Left lobe of liver (tissue), 2 donors: ENCODE measurements around the gene ACADS. TPM values are rescaled to one million over a fixed set of nuclear protein-coding genes. Genes with fewer than 3 reads are reported as not detected.

Experiments used
- ATAC-seq: fragments of 200-7000 bp; cut with Tn5 transposase; one replicate; pipeline ENCODE4 v1.9.1; 2020; ENCODE audit warnings: mild to moderate bottlenecking, moderate library complexity
- DNase-seq: peaks from one replicate; pipeline ENCODE4 v3.0.0-alpha.2; 2020; ENCODE audit warnings: low spot score
- total RNA-seq: library from RNA; stranded (reverse); gene quantifications from one replicate; pipeline ENCODE4 v1.2.1, GENCODE V29; 2021
- donor health status: DM: no; HTN: no; CAD: no; lungs with moderate emphysema.
- donor health status: DM: no; HTN: yes; CAD: no.

Gene ACADS
- total RNA-seq, 1 donor from 2014 or later, result 198 TPM

- ATAC-seq, result no peak
- no peak for DNase-seq
These were observed 26.1 kb upstream of the ACADS start for GRCh38 chr12:120699553-120699952.

GRCh38 chr12:120700886-120701285 lies 24.7 kb upstream of the ACADS start:
- no peak for DNase-seq
- no peak for ATAC-seq

GRCh38 chr12:120702637-120703036 lies 23.0 kb upstream of the ACADS start:
- DNase-seq, result no peak
- no peak for ATAC-seq

- ATAC-seq (no peak), DNase-seq (no peak)
These were observed 22.2 kb upstream of the ACADS start for GRCh38 chr12:120703311-120703942.

- ATAC-seq, result peak; percentile 79
- DNase-seq, result peak; percentile 86
These were observed 20.0 kb upstream of the ACADS start for GRCh38 chr12:120705618-120706017.

GRCh38 chr12:120706029-120706428 lies 19.6 kb upstream of the ACADS start:
- DNase-seq (no peak), ATAC-seq (no peak)

GRCh38 chr12:120708651-120709050 lies 17.0 kb upstream of the ACADS start:
- no peak for DNase-seq
- ATAC-seq, result no peak

GRCh38 chr12:120710031-120710804 lies 15.4 kb upstream of the ACADS start, which contains the start of gene UNC119B:
UNC119B (plus strand) TSS chr12:120710458; CDS start chr12:120710475, 17 bp downstream.
- DNase-seq, result peak; percentile 77
- peak; percentile 84 for ATAC-seq

GRCh38 chr12:120710805-120711296 lies 14.8 kb upstream of the ACADS start:
- peak; percentile 59 for ATAC-seq
- DNase-seq, result peak; percentile 50

GRCh38 chr12:120711411-120711810 lies 14.2 kb upstream of the ACADS start:
- no peak for DNase-seq
- ATAC-seq, result no peak

GRCh38 chr12:120712610-120713009 lies 13.0 kb upstream of the ACADS start:
- ATAC-seq (no peak), DNase-seq (no peak)

GRCh38 chr12:120713861-120714482 lies 11.7 kb upstream of the ACADS start:
- peak; percentile 70 for DNase-seq
- ATAC-seq, result peak; percentile 72

GRCh38 chr12:120718055-120718454 lies 7.6 kb upstream of the ACADS start:
- DNase-seq, result no peak
- no peak for ATAC-seq

GRCh38 chr12:120719072-120719471 lies 6.6 kb upstream of the ACADS start:
- DNase-seq (no peak), ATAC-seq (peak; percentile 54)

- ATAC-seq (peak; percentile 83), DNase-seq (peak; percentile 84)
These were observed 6.0 kb upstream of the ACADS start for GRCh38 chr12:120719496-120720233.

- peak; percentile 55 for DNase-seq
- ATAC-seq, result peak; percentile 55
These were observed 5.2 kb upstream of the ACADS start for GRCh38 chr12:120720234-120720986.

GRCh38 chr12:120720987-120721801 lies 4.4 kb upstream of the ACADS start:
- ATAC-seq (no peak), DNase-seq (peak; percentile 55)

GRCh38 chr12:120721866-120722265 lies 3.8 kb upstream of the ACADS start:
- no peak for ATAC-seq
- DNase-seq, result no peak

GRCh38 chr12:120722784-120723183 lies 2.8 kb upstream of the ACADS start:
- DNase-seq (no peak), ATAC-seq (no peak)
